A673 (cell line): Measurements from ENCODE around the gene GPR17. TPM values are rescaled to one million over a fixed set of nuclear protein-coding genes. Genes with fewer than 3 reads are reported as not detected.

Experiments
- BruUV-seq: library from RNA; stranded (reverse); fragments of 400-500 nt; replicated peaks from 2 replicates; lab custom pipeline; 2021; lab: Mats Ljungman, UMichigan
- CTCF ChIA-PET: fragments of 300-600 bp; sonication (Branson Sonifier 250); formaldehyde crosslinking; loops from one replicate; lab custom pipeline; 2022; ENCODE audit warnings: antibody characterized with exemption; lab: Charles Lee
- POLR2A ChIA-PET: fragments of 300-600 bp; sonication (Branson Sonifier 250); formaldehyde crosslinking; loops from one replicate; lab custom pipeline; 2022; ENCODE audit warnings: antibody characterized with exemption; ENCODE audit not compliant: low non-redundant PET; lab: Charles Lee
- DNase-seq: peaks from one replicate; pipeline ENCODE4 v3.0.0-alpha.2; 2015; ENCODE audit warnings: low spot score
- H3K27ac ChIP-seq: fragments of 200-600 bp; sonication (generic); 2 replicates; pipeline ENCODE4 v1.5.1; 2016; ENCODE audit warnings: mixed run types, low read depth, mild to moderate bottlenecking, mixed read lengths, antibody characterized with exemption, low read length; ENCODE audit not compliant: poor library complexity, severe bottlenecking
- H3K27me3 ChIP-seq: fragments of 200-600 bp; sonication (generic); replicated peaks from 2 replicates; pipeline ENCODE4 v1.6.1; 2017; ENCODE audit warnings: mixed run types, low read depth, mild to moderate bottlenecking, mixed read lengths, antibody characterized with exemption, low read length; ENCODE audit not compliant: insufficient read depth, poor library complexity
- H3K36me3 ChIP-seq: fragments of 200-600 bp; sonication (generic); 2 replicates; pipeline ENCODE4 v1.6.1; 2016; ENCODE audit warnings: mixed run types, mild to moderate bottlenecking, mixed read lengths, antibody characterized with exemption, low read length; ENCODE audit not compliant: insufficient read depth, poor library complexity, severe bottlenecking
- H3K4me1 ChIP-seq: fragments of 200-600 bp; sonication (generic); 2 replicates; pipeline ENCODE4 v1.6.1; 2017; ENCODE audit warnings: mixed run types, mild to moderate bottlenecking, mixed read lengths, antibody characterized with exemption, low read length; ENCODE audit not compliant: insufficient read depth, poor library complexity, severe bottlenecking
- H3K4me3 ChIP-seq: fragments of 200-600 bp; sonication (generic); 2 replicates; pipeline ENCODE4 v1.5.1; 2016; ENCODE audit warnings: low read depth, mixed run types, mild to moderate bottlenecking, mixed read lengths, low read length; ENCODE audit not compliant: poor library complexity, severe bottlenecking
- H3K9me3 ChIP-seq: fragments of 200-600 bp; sonication (generic); 2 replicates; pipeline ENCODE4 v1.6.1; 2016; ENCODE audit warnings: mixed run types, low read depth, mild to moderate bottlenecking, mixed read lengths, antibody characterized with exemption, low read length; ENCODE audit not compliant: poor library complexity, severe bottlenecking
- CTCF ChIP-seq: fragments of 300-800, 200-600 bp; sonication (generic); conservative IDR thresholded peaks from 2 replicates; pipeline ENCODE4 v1.5.1; 2017; ENCODE audit warnings: low read depth, mild to moderate bottlenecking, antibody characterized with exemption, low read length, moderate library complexity, mixed read lengths
- EZH2 ChIP-seq: fragments of 200-600 bp; sonication (generic); IDR thresholded peaks from 2 replicates; pipeline ENCODE4 v1.6.1; 2017; ENCODE audit warnings: borderline replicate concordance, low read depth, mild to moderate bottlenecking, mixed read lengths, antibody characterized with exemption, low read length; ENCODE audit not compliant: poor library complexity, severe bottlenecking
- intact Hi-C: fragments of 100-400 bp; cut with micrococcal nuclease; formaldehyde crosslinking; loops from one replicate; pipeline ENCODE4 v1.10.0; 2022; ENCODE audit not compliant: unreplicated experiment
- total RNA-seq: library from RNA; stranded (reverse); gene quantifications from 2 replicates; pipeline ENCODE4 v1.2.3, GENCODE V29; 2021

The GPR17 gene
- total RNA-seq, 1 experiment from 2014 or later: 0.45 TPM

- POLR2A ChIA-PET: interaction anchor here (0.7 kb wide), 1 partner anchor 59 kb away, joined by 3 read pairs; no protein-coding TSS in a partner anchor
- peak; percentile 91 for DNase-seq
- BruUV-seq: no TSS peak
Measured at GRCh38 chr2:127649684-127650040, 3.7 kb downstream of the GPR17 start.

GRCh38 chr2:127650041-127650784, 4.3 kb downstream of the GPR17 start:
- TF ChIP-seq EZH2 (no peak), CTCF (peak; percentile 24; the same call in 1 of the 2 replicates)
- CTCF ChIA-PET: interaction anchor here (0.5 to 3.4 kb wide), 5 partner anchors 10 to 453 kb away, joined by 5 to 29 read pairs (median 6); no protein-coding TSS in a partner anchor
- DNase-seq: no peak
- POLR2A ChIA-PET: interaction anchor here (0.7 kb wide), 1 partner anchor 59 kb away, joined by 3 read pairs; no protein-coding TSS in a partner anchor
- BruUV-seq: no TSS peak
- intact Hi-C loops: no loop called here
- Histone ChIP-seq H3K4me3 (no peak overlapping the region), H3K27me3 (no peaks in the 10 kb centered on the region), H3K36me3 (no peaks in the 10 kb centered on the region), H3K9me3 (no peaks in the 10 kb centered on the region), H3K4me1 (peaks cover 5% of the 10 kb centered on the region), H3K27ac (no peak overlapping the region)

More at GRCh38 chr2:127649684-127650040, 3.7 kb downstream of the GPR17 start:
- no peaks in the 10 kb centered on the region for H3K36me3 ChIP-seq
- no peak overlapping the region for H3K27ac ChIP-seq
- no peaks in the 10 kb centered on the region for H3K27me3 ChIP-seq
- peaks cover 5% of the 10 kb centered on the region for H3K4me1 ChIP-seq
- intact Hi-C loops: loop anchor here (1.0 to 2.0 kb wide), 3 partner anchors 58 to 452 kb away; no protein-coding TSS in a partner anchor
- TF ChIP-seq EZH2: no peak
- TF ChIP-seq CTCF: peak; percentile 92
- CTCF ChIA-PET: interaction anchor here (0.5 to 3.4 kb wide), 5 partner anchors 10 to 453 kb away, joined by 5 to 29 read pairs (median 6); no protein-coding TSS in a partner anchor
- no peaks in the 10 kb centered on the region for H3K9me3 ChIP-seq
- no peak overlapping the region for H3K4me3 ChIP-seq

GRCh38 chr2:127650785-127651380, 4.9 kb downstream of the GPR17 start:
- POLR2A ChIA-PET: no interaction called here
- peaks cover 5% of the 10 kb centered on the region for H3K4me1 ChIP-seq

More at GRCh38 chr2:127650785-127651380, 4.9 kb downstream of the GPR17 start:
- CTCF ChIA-PET: interaction anchor here (1.5 to 3.4 kb wide), 2 partner anchors 59 to 454 kb away, joined by 9 to 29 read pairs; no protein-coding TSS in a partner anchor
- no TSS peak for BruUV-seq
- TF ChIP-seq CTCF: no peak
- TF ChIP-seq EZH2: no peak
- no peak overlapping the region for H3K27ac ChIP-seq
- intact Hi-C loops: no loop called here
- H3K36me3 ChIP-seq: no peaks in the 10 kb centered on the region
- no peak overlapping the region for H3K4me3 ChIP-seq
- H3K9me3 ChIP-seq: no peaks in the 10 kb centered on the region
- no peak for DNase-seq
- H3K27me3 ChIP-seq: no peaks in the 10 kb centered on the region
